BJ (cell line): ENCODE data around the gene MAP3K10. TPM values are rescaled to one million over a fixed set of nuclear protein-coding genes. Genes with fewer than 3 reads are reported as not detected.

ENCODE experiments used
- CTCF ChIA-PET: fragments of 350-600 bp; formaldehyde crosslinking; extraction: SDS; loops from one replicate; lab custom pipeline; 2021; ENCODE audit warnings: antibody characterized with exemption, inconsistent platforms; lab: Yijun Ruan, JAX
- POLR2A ChIA-PET: fragments of 300-600 bp; sonication (Branson Sonifier 250); formaldehyde crosslinking; extraction: SDS; loops from one replicate; lab custom pipeline; 2021; ENCODE audit warnings: antibody characterized with exemption; lab: Charles Lee
- DNase-seq: peaks from one replicate; pipeline ENCODE4 v3.0.0-alpha.2; 2011; ENCODE audit warnings: low read depth
- H3K27me3 ChIP-seq: 2 replicates; pipeline ENCODE4 v1.6.0; 2011; ENCODE audit warnings: low read length; ENCODE audit not compliant: control insufficient read depth, insufficient read depth
- H3K36me3 ChIP-seq: 2 replicates; pipeline ENCODE4 v1.5.1; 2011; ENCODE audit warnings: low read length; ENCODE audit not compliant: control insufficient read depth, insufficient read depth
- H3K4me3 ChIP-seq: 2 replicates; pipeline ENCODE4 v1.5.1; 2011; ENCODE audit warnings: low read depth, mild to moderate bottlenecking, control low read depth, low read length
- polyA plus RNA-seq: library from polyadenylated mRNA; depleted of rRNA; stranded (reverse); fragments of >200 nt; gene quantifications from 2 replicates; pipeline ENCODE4 v1.2.3, GENCODE V29; 2011
- TF ChIP-seq, protein P1 (sequence below): IDR thresholded peaks from 2 replicates; pipeline ENCODE4 v1.5.1; 2011; ENCODE audit warnings: low read depth, mild to moderate bottlenecking, control low read depth, inconsistent platforms, low read length, moderate library complexity; ENCODE audit not compliant: insufficient read depth

Gene MAP3K10
- polyA plus RNA-seq, 1 experiment, result 3.6 TPM

DNA sequence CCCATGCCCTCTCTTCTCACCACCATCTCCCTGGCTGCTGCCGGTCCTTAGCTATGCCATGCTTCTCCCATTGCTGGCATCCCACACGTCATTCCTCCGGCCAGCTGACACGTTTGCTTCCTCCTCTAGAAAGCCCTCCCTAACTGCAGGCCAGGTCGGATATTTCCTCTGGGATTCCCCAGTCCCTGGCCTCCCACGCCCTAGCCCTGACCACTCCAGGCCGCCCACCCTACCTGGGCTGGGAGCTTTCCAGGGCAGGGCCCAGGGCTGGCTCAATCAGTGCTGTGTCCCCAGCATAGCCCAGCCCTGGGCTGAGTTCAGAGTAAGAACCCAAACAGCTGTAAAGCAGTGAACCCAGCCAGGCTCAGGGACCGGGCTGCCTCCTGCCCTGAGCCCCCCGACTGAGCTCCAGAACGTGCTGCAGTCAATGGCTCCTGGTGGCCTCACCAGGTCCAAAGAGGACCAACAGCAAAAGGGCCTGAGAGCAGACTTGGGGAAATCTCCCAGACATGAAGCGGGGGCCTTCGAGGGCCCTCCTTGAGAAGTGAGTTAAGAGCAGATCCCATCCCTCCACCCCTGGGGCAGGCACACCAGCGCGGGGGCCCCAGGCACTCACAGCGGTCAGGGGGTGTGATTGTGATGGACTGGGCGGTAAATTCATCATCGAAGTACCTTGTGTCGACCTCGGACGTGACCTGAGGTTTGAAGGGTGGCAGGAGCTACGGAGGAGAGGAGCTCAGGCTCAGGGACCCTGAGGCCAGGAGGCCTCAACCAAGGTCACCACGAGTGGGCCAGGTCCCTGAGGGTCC, 43.4 kb downstream of the MAP3K10 start:
- CTCF ChIA-PET, result interaction anchor here (0.6 to 1.3 kb wide), 3 partner anchors 16 to 438 kb away, joined by 3 read pairs; no protein-coding TSS in a partner anchor
- H3K27me3 ChIP-seq, result no peaks in the 10 kb centered on the region
- TF ChIP-seq, protein P1, sequence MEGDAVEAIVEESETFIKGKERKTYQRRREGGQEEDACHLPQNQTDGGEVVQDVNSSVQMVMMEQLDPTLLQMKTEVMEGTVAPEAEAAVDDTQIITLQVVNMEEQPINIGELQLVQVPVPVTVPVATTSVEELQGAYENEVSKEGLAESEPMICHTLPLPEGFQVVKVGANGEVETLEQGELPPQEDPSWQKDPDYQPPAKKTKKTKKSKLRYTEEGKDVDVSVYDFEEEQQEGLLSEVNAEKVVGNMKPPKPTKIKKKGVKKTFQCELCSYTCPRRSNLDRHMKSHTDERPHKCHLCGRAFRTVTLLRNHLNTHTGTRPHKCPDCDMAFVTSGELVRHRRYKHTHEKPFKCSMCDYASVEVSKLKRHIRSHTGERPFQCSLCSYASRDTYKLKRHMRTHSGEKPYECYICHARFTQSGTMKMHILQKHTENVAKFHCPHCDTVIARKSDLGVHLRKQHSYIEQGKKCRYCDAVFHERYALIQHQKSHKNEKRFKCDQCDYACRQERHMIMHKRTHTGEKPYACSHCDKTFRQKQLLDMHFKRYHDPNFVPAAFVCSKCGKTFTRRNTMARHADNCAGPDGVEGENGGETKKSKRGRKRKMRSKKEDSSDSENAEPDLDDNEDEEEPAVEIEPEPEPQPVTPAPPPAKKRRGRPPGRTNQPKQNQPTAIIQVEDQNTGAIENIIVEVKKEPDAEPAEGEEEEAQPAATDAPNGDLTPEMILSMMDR, result no peak
- POLR2A ChIA-PET, result interaction anchor here (0.8 kb wide), 1 partner anchor 1698 kb away, joined by 5 read pairs; no protein-coding TSS in a partner anchor
- H3K36me3 ChIP-seq, result peaks cover 34% of the 10 kb centered on the region
- DNase-seq, result no peak
- no peak overlapping the region for H3K4me3 ChIP-seq

DNA sequence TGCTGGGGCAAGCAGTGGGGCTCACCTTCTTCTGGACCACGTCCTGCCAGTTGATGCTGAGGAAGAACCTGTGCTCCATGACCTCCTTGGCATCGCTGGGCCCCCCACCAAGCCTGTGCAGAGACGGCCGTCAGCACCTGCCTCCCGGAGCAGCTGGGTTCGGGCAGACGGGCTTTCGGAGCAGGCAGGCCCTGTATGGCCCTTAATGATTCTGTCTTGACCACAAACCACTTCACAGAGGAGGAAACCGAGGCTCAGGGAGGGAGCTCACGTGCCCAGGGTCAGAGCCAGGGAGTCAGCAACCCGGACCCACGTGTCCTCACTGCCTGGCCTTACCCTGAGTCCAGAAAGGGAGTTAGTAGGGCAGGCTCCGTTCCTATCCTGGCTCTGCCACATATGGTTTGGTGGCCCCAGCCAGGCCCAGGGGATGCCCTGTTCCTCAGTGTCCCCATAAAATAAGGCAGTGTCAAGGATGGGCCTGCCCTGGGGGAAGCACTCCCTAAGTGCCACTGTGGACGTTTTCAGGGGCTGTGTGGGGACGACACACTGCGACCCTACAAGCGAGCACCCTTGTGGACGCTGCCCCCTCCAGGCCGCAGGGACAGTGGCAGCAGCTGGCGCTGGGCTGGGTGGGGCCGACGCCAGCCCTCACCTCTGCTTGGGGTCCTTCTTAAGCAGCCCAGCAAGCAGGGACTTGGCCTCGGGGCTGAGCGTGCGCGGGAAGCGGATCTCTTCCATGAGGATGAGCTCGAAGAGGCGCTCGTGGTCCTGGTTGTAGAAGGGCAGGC, 44.2 kb downstream of the MAP3K10 start:
- DNase-seq, result no peak
- ChIA-PET CTCF (interaction anchor here (0.9 to 1.4 kb wide), 2 partner anchors 15 to 399 kb away, joined by 3 read pairs; no protein-coding TSS in a partner anchor), POLR2A (no interaction called here)
- peaks cover 41% of the 10 kb centered on the region for H3K36me3 ChIP-seq
- no peak overlapping the region for H3K4me3 ChIP-seq
- no peaks in the 10 kb centered on the region for H3K27me3 ChIP-seq
- TF ChIP-seq, protein P1, result peak; percentile 13; the same call in 1 of the 2 replicates

- TF ChIP-seq, protein P1, result no peak
- no peak for DNase-seq
- ChIA-PET CTCF (interaction anchor here (1.4 kb wide), 1 partner anchor 399 kb away, joined by 3 read pairs; no protein-coding TSS in a partner anchor), POLR2A (no interaction called here)
- no peaks in the 10 kb centered on the region for H3K27me3 ChIP-seq
- no peak overlapping the region for H3K4me3 ChIP-seq
- H3K36me3 ChIP-seq, result peaks cover 43% of the 10 kb centered on the region
These were observed 44.8 kb downstream of the MAP3K10 start for GRCh38 chr19:40236026-40236355.

DNA sequence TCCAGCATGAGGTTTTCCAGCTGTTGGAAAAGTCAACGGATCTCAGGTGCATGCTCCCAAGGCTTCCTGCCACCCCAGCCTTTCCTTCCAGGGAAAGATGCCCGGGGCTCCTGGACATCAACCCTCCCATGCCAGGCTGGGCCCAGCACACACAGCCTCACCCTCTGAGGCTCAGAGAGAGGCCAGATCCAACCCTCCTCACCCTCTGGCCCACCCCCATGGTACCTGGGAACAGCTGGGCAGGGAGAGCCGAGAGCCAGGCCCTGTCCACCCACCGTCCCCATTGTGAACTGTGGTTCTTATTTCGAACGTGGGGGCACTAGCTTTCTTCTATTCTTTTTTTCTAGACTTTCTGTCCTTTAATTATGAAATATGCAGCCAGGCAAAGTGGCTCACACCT, 45.1 kb downstream of the MAP3K10 start:
- no peak overlapping the region for H3K4me3 ChIP-seq
- DNase-seq, result no peak
- CTCF ChIA-PET, result interaction anchor here (1.4 kb wide), 1 partner anchor 398 kb away, joined by 3 read pairs; no protein-coding TSS in a partner anchor
- POLR2A ChIA-PET, result no interaction called here
- H3K36me3 ChIP-seq, result peaks cover 46% of the 10 kb centered on the region
- TF ChIP-seq, protein P1, result no peak
- H3K27me3 ChIP-seq, result no peaks in the 10 kb centered on the region

- ChIA-PET POLR2A (no interaction called here), CTCF (no interaction called here)
- DNase-seq, result no peak
- TF ChIP-seq, protein P1, result no peak
- H3K4me3 ChIP-seq, result no peak overlapping the region
- H3K27me3 ChIP-seq, result no peaks in the 10 kb centered on the region
- peaks cover 52% of the 10 kb centered on the region for H3K36me3 ChIP-seq
These were observed 46.6 kb downstream of the MAP3K10 start for GRCh38 chr19:40237791-40238190.
